D341Med (cell line): ENCODE data around the gene SFTPB.
"Not testable (repeated sequence)": the region's sequence is repeated elsewhere in the genome, so short reads cannot be mapped to it uniquely, and the experiment has no call there.

Experiments used
- DNase-seq: peaks from one replicate; pipeline ENCODE4 v3.0.0; 2012; ENCODE audit warnings: low spot score

SFTPB gene

DNA sequence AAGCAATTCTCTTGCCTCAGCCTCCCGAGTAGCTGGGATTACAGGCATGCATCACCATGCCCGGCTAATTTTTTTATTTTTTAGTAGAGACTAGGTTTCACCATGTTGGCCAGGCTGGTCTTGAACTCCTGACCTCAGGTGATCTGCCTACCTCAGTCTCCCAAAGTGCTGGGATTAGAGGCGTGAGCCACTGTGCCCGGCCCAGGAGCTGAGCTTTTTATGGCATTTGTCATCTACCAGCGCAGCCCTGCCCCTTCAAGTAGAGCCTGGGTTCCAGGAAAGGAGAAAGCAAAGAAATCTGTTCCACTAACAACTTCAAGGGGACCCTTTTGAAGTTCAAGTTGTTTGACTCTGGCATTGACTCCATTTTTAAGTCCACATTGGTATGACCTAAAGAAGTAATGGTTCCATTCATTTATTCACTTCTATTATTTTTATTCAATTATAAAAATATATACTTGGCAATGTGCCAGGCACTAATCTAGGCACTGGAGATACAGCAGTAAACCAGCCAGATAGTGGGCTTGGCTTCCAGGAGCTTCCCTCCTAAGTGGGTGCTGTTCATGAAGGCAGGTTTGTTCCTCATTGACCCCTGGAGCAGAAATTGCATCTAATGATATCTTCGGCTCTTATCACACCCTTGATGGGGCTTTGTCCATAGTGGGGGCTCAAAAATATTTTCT is 8.0 kb upstream of the SFTPB start:
- no peak for DNase-seq

DNA sequence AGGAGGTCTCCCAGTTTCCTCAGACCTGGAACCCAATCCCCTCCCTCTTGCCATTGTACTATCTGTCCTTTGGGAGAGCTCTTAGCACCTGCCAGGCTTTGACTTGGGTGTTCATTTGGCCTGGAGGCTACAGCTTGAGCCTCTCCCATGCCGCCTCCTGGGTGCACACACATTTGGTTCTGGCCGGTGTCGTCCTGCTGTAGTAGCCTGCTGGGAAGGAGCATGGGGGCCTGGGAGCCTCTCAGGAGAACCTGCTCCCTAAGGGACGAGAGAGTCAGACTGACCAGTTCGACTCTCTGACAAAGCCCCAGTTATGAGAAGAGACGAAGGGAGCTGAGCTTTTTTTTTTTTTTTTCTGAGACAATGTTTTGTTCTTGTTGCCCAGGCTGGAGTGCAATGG is 7.4 kb upstream of the SFTPB start:
- DNase-seq = no peak

DNA sequence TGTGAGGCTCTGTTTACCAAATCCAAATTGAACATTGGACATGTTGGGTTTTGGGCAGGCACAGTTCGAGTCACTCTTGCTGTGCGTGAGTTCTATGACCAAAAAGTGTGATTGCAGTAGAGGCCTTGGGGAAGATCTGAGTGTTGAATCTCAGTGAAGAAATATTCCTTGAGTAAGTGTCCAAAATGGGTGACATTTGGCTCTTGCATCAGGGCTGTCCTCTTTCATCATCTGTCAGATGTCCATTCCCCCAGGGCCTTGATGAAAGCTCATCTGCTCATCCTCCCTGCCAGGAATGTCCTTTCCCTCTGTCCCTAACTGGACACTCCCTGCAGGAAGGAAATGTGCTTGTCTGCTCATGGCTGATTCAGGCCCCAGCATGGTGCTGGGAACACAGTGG is 6.4 kb upstream of the SFTPB start:
- no peak for DNase-seq

DNA sequence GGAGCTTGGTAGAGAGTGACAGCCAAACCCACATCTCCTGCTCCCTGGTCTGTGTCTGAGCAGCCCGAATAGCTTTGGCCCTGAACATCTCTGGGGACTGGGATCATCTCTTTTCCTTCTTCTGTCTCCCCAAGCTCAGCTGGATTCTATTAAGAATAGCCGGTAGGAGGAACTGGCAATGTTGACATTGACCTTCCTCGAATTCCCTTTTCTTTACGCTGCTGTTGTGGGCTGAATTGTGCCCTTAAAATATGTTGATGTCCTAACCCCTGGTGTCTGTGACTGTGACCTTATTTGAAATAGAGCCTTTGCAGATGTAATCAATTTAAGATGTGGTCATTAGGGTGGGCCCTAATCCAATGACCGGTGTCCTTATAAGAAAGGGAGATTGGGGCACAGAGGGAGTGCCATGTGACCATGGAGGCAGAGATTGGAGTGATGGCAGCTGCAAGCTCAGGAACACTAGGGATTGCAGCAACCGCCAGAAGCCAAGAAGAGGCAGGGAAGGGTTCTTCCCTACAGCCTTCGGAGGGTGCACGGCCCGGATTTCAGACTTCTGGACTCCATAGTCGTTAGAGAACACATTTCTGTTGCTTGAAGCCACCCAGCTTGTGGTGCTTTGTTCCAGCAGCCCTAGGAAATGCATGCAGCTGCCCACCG is 5.8 kb upstream of the SFTPB start:
- no peak for DNase-seq

DNA sequence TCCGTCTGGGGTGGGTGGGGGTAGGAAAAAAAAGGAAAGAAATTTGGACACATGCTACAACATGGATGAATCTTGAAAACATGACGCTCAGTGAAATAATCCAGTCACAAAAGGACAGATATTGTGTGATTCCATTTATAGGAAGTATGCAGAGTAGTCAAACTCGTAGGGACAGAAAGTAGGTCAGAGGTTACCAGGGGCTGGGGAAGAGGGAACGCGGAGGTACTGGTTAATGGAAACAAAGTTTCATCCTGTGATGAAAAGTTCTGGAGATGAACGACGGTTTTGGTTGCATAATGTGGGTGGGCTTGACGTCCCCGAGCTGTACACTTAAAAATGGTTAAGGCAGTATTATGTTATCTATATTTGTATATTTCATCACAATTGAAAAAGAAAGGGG is 4.5 kb upstream of the SFTPB start:
- no peak for DNase-seq

DNA sequence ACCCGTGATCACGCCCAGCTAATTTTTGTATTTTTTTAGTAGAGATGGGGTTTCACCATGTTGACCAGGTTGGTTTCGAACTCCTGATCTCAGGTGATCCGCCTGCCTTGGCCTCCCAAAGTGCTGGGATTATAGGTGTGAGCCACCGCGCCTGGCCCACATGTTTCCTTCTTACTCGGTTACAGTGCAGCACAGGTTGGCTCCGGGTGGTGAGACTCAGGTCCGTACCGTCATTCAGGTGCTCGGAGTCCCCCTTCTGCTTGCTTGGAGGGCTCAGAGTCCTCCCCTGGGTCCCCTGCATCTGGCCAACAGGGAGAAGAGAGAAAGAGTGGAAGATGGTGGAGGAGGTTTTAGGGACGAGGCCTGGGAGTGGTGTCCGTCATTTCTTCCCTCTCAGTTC is 2.4 kb upstream of the SFTPB start:
- not testable (repeated sequence) for DNase-seq

DNA sequence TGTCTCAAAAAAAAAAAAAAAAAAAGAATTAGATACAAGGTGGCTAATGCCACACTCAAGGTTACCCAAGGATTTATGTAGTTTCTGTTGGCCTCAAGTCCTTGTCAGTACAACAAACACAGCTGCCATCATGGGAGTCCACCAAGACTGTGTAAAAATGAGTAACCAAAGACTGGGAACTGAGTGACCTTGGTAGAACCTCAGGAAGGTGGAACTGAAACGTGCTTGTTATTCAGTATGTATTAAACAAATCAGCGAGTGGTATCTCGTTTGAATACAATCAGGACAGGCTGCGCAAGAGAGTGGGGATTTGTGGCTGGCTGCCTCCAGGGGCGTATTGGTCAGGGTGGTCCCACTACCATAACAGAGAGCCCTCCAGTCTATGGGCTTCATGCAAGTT is 1.6 kb upstream of the SFTPB start:
- DNase-seq = no peak

DNA sequence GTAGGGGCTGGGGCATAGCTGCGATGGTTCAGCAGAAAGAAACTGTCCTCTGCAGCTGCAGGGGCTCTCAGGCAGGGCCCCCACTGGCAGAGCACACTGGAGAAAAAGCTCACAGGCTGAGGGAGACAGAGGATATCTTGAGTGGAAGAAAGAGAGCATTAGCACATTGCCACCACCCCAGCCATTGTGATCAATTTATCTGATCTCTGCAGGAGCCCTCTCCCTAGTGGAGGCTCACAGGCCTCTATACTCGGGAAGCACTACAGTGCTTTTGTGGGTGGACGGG is 801 bp upstream of the SFTPB start:
- DNase-seq = no peak

DNA sequence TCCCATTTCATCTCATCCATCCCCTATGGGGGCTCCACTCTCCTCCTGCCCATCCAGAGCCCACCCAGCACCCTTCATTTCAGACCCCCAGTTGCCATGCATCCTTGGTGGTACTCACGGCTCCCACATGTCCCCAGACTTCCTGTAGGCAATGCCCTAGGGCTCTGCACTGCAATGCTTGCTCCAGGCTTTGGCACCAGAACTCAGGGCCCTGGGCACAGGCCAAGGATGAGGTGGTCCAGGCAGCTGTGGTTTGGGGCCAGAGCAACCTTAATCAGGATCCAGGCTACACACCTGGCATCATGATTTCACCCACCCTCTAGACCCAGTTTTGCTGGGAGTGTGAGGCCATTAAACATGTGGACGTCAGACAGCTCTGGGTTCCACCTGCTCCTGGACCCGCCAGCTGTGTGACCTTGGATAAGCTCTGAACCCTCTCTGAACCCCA is 414 bp downstream of the SFTPB start:
- DNase-seq = no peak

DNA sequence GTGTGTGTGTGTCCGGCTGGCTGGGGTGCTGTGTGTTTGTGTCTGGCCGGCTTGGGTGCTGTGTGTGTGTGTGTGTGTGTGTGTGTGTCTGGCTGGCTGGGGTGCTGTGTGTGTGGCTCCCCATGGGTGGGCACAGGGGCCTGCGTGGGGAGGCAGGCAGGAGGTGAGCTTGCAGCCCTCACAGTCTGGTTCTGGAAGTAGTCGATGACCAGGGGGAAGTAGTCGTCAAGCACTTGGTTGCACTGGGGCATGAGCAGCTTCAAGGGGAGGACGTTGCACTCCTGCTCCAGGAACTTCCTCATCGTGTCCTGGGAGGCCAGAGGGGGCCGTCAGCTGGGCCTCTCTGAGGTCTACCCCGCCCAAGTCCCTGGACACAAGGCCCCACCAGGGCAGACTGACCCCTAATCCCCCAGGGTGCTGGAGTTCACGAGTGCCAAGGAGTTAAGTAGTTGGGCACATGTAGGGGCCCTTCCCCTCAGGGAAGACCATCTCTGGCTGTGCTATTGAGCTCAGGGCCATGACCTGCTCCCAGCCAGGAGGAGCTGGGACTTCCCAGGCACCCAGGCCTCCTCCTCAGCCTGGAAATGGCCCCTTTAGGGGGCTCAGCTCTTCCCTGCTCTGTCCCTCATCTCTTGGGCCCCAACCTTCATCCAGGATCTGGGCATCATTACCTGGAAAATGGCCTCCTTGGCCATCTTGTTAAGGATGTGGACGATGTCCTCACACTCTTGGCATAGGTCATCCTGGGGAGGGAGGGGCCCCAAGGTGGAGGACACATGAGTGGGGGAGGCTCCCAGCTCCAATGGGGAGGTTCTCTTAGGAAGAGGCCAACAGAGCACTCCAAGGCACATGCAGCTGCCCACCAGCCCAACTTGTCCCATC is 1.3 kb downstream of the SFTPB start:
- no peak for DNase-seq

DNA sequence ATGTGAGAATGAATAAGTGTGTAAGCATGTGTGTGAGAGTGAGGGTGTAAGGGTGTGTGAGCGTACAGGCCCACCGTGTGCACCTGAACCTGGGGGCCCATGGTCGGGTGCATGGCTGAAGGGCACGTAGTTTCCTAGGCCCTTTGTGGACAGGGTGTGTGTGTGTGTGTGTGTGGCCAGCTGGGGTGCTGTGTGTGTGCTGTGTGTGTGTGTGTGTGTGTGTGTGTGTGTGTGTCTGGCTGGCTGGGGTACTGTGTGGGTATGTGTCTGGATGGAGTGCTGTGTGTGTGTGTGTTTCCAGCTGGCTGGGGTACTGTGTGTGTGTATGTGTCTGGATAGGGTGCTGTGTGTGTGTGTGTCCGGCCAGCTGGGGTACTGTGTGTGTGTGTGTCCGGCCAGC is 2.0 kb downstream of the SFTPB start:
- DNase-seq = no peak

DNA sequence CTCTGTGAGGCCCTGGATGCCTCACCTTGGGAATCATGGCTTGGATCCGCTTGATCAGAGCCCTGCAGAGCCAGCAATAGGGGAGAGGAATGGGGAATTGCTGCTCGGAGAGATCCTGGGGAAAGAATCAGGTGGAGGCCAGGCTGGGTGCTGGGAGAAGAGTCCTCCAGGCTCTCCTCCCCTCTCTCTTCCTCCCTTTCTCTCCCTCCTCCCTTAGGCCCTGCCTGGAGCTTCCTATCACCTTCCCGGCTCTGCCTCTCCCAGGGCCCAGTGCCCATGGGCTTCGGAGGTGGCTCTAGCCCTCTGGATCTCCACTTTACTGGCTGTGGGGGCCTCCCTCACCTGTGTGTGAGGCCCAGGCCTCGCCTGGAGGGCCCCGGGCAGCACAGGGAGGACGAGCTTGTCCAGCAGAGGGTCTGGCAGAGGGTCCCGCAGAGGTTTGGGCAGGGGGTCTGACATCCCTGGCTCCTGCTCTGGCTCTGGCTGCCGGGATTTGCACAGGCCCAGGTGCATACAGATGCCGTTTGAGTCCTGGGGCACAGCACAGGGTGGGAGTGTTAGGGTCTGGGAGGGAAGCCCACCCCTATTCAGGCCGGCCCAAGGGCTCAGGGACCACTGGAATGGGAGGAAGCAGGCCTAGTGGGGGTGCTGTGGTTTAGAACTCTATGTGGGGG is 2.6 kb downstream of the SFTPB start:
- DNase-seq = no peak

DNA sequence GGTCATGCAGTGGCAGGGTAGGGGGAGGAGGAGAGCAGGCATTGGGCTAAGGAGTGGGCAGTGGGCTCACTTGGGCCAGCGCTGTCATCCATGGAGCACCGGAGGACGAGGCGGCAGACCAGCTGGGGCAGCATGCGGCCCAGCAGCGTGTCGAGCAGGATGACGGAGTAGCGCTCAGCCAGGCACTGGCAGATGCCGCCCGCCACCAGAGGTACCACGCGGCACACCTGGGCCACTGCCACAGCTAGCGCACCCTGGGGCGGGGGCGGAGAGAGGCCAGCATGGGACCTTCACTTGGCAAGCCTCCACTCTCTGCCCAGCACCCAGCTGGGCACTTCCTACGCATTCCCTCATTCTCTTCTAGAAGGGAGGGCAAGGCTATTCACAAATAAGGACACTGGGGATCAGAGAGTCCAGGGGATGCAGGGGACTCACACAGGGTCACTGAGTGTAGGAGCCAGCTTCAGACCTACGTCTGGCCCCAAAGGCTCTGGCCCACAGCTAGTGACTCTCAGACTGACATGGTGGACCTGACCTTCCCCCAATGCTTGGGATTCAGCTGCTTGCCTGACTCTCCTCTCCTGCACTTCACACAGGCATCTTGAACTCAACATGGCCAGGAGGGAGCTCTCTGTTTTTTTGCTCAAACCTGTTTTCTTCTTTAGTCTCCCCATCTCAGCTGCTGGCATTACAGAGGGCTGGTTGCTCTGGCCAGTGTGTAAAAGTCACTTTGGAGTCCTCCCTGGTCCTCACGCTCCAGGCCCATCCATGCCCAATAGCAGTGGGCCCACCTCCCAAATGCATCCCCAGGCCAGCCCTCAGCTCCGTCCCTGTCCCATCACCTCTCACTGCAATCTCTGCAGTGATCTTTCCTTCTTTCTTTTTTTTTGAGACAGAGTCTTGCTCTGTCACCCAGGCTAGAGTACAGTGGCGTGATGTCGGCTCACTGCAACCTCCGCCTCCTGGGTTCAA is 4.1 kb downstream of the SFTPB start:
- no peak for DNase-seq

DNA sequence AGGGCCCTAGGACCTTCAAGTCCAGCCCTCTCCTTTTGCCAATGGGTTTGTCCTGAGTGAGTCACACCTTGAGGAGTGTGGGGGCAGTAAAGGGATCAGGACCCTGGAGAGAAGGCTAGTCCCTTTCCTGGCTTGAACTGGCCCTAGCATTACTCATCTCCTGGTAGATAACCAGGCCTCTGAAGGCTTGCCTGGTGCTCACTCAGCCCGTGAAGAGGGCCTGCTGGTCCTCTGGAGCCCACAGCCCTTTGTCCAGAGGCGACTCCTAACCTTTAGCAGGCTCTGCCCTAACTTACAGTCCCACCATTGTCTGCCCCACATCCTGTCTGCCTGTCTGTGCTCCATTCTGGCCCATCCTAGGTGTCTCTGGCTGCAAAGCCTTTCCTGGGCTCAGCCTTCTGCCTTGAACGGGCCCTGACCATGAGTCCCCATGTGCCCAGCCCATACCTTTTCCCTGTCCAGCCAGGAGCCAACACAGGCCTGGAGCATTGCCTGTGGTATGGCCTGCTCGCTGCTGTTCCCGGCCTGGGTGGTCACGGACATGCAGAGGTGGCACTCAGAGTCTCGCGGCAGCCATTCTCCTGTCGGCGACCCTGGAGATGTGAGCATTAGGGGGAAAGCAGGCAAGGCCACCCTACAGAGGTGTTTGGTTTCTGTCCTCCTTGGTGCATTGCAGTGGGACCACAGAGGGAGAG is 5.0 kb downstream of the SFTPB start:
- DNase-seq = no peak

DNA sequence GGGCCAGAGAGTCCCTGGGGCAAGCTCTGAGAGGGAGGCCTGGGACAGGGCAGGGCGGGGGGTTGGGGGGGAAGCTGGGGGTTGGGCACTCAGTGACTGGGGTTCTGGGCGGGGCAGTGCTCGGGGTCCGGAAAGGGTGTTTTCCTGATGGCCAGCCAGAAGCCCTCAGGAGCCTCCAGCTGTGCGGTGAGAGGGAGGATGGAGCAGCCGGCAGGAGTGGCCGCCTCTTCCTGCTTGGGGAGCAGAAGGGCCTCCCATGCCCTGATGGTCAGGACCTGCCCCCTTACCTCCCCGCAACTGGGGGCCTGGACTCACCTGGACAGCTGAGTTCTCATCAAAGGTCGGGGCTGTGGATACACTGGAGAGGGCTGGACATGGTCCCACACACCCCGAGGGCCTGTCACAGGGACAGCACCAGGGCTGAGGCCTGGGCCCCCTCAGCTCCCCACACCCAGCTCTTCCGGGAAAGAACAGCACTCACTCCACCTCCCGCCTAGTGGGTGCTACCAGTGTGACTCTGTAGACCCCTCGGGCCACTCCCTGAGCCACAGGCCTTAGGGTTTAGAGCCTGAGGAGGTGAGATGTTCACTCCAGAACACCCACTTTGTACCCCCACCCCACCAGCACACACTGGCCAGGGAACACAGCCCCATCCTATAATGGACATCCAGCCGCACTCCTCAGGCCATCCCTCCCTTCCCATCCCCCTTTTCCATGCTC is 6.7 kb downstream of the SFTPB start:
- no peak for DNase-seq

DNA sequence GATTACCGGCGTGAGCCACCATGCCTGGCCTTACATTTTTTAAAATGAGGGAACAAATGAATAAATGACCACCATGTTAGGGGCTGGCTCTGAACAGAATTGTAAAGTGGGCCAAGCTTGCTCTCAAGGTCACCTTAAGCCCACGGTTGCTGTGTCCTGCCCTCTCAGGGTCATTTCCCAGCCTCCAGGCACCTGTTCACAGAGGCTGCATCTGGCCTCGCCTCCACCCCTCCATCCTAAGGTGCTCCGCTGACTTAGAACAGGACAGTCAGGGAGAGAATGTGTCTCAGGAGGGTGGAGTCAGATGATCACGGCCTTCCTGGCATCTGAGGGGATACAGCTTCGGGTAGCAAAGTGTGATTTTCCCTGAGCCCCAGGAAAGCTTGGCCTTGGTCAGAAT is 7.3 kb downstream of the SFTPB start:
- DNase-seq = no peak

DNA sequence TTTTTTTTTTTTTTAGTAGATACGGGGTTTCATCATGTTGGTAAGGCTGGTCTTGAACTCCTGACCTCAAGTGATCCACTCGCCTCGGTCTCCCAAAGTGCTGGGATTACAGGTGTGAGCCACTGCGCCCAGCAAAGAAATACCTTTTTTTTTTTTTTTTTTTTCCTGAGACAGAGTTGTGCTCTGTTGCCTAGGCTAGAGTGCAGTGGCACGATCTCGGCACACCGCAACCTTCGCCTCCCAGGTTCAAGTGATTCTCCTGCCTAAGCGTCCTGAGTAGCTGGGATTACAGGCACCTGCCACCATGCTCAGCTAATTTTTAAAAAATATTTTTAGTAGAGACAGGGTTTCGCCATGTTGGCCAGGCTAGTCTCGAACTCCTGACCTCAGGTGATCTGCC is 7.7 kb downstream of the SFTPB start:
- not testable (repeated sequence) for DNase-seq

DNA sequence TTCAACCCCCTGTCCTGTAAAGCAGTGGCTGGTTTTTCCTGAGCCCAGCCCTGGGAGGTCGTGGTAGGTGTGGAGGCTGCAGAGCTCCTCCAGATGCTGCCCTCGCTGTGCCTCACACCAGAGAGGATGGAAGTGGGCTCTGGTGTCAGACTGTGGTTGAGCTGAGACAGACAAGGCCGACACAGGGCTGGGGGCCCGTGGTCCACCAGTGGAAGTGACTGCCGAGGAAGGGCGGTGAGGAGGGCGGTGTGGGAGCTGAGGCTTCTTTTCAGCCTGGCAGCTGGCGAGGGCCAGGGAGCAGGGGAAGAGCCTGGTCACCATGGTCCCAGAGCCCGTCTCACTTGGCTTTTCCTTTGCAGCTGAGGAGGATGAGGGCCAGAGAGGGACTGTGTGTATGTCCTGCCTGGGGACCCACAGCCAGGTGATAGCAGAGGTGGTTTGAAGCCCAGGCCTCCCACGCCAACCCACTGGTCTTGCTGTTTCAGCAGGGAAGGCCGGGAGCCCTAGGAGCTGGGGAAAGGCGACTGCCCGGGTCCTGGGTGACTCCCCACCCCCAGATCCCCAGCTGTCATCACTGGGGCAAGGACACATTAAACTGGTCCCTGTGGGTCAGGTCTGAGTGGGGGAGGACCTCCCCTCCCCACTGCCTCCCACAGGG is 8.5 kb downstream of the SFTPB start:
- no peak for DNase-seq

DNA sequence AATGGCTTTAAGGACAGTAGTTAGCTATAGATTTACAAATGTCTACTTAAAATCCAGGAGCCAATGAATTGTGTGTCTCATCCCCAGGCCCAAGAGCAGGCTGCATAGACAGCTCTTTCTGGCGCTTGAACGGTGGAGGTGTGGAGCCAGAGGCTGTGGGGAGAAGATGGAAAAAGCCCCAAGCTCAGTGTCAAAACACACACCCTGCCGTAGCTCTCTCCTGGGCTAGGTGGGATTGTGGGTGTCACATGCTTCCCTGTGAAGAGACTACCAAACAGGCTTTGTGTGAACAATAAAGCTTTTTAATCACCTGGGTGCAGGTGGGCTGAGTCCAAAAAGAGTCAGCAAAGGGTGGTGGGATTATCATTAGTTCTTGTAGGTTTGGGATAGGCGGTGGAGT is 10.6 kb downstream of the SFTPB start:
- not testable (repeated sequence) for DNase-seq

DNA sequence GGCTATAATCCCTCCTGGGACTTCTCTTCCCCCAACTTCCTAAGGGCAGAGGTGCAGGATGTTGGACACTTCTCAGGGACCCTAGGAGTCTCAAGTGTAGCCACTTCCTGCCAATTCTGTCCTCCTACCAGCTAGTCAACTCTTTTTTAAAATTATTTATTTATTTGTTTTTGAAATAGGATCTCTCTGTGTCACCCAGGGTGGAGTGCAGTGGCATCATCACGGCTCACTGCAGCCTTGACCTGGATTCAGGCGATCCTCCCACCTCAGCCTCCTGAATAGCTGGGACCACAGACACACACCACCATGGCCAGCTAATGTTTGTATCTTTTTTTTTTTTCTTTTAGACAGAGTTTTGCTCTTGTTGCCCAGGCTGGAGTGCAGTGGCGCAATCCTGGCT is 11.5 kb downstream of the SFTPB start:
- DNase-seq = no peak
